ENCODE results near the gene SUN5. TPM values are rescaled to one million over a fixed set of nuclear protein-coding genes. Genes with fewer than 3 reads are reported as not detected.

Gene SUN5
- total RNA-seq, 1 experiment from 2014 or later, result not detected

GRCh38 chr20:32943490-32944052 is 60.7 kb downstream of the SUN5 start:
- Mint-ChIP-seq H3K27me3 (ENCODE audit: low read depth) (peaks cover 79% of the 10 kb centered on the region), H3K9me3 (no peaks in the 10 kb centered on the region; a peak in 1 of 5 replicates), H3K27ac (no peak overlapping the region), H3K4me1 (no peaks in the 10 kb centered on the region), H3K36me3 (ENCODE audit: insufficient read depth in 1 of 3, low read depth in 3 of 3) (no peaks in the 10 kb centered on the region), H3K4me3 (no peak overlapping the region)
- H4K5ac ChIP-seq (ENCODE audit: insufficient read length, low read depth, low read length), result no peak overlapping the region
- no peak overlapping the region for H3K4ac ChIP-seq (ENCODE audit: low read depth, low read length)
- no peak overlapping the region for H3K18ac ChIP-seq (ENCODE audit: insufficient read length, low read depth, low read length)
- WGBS (ENCODE audit: extremely low coverage, insufficient read length, low lambda C conversion rate), result 100% methylated on average over 1 of the region's 7 CpGs
- no peaks in the 10 kb centered on the region for H3K79me2 ChIP-seq (ENCODE audit: insufficient read depth, low read length)
- no peak overlapping the region for H3K23ac ChIP-seq (ENCODE audit: insufficient read length, low read depth, low read length)
- no peak overlapping the region for H2AFZ ChIP-seq (ENCODE audit: low read length)
- H3K4me2 ChIP-seq (ENCODE audit: insufficient read depth, insufficient read length, low read length), result no peak overlapping the region
- H3K27ac ChIP-seq (ENCODE audit: insufficient read length, low read depth, low read length), result no peak overlapping the region
- H3K56ac ChIP-seq (ENCODE audit: insufficient read length, low read depth, low read length), result no peak overlapping the region
- no peak overlapping the region for H4K8ac ChIP-seq (replicated peaks; ENCODE audit: insufficient read length, low read depth, low read length)
- no peaks in the 10 kb centered on the region for H3K23me2 ChIP-seq (ENCODE audit: insufficient read length, low read depth, low read length, poor library complexity, severe bottlenecking)
- no peaks in the 10 kb centered on the region for H4K20me1 ChIP-seq (ENCODE audit: control insufficient read depth, insufficient read depth, insufficient read length)
- no peaks in the 10 kb centered on the region for H3K9me3 ChIP-seq (ENCODE audit: control insufficient read depth, low read depth, low read length)
- no peaks in the 10 kb centered on the region for H3K27me3 ChIP-seq (ENCODE audit: insufficient read depth, low read length)
- H3K9ac ChIP-seq (ENCODE audit: extremely low read depth, insufficient read length, low read length), result no peak overlapping the region
- no peak overlapping the region for H2BK12ac ChIP-seq (ENCODE audit: insufficient read length, low read depth, low read length)
- no peaks in the 10 kb centered on the region; the same call in 1 of the 2 replicates for H3K4me1 ChIP-seq (ENCODE audit: insufficient read depth, low read length)
- no peak for DNase-seq
- 0 out of 3 replicates have a peak, but pooled peaks have one; percentile 21 for TF ChIP-seq CTCF (conservative IDR thresholded peaks at IDR 0.05)
- no peak overlapping the region for H4K91ac ChIP-seq (ENCODE audit: insufficient read length, low read depth, low read length)
- H3T11ph ChIP-seq (ENCODE audit: low read length), result no peak overlapping the region
- H3K79me1 ChIP-seq (ENCODE audit: insufficient read depth, low read depth, low read length, poor library complexity, severe bottlenecking), result no peaks in the 10 kb centered on the region
- no peak overlapping the region for H2BK120ac ChIP-seq (ENCODE audit: low read depth, low read length, poor library complexity, severe bottlenecking)
- peak overlapping the region; percentile 28; the same call in 1 of the 2 replicates for H3K14ac ChIP-seq (ENCODE audit: insufficient read depth, low read length)
- no peak overlapping the region for H2BK20ac ChIP-seq (ENCODE audit: low read depth, low read length, poor library complexity, severe bottlenecking)
- H2BK5ac ChIP-seq (ENCODE audit: insufficient read length, low read length), result no peak overlapping the region
- H2AK5ac ChIP-seq (ENCODE audit: insufficient read length, low read length), result no peak overlapping the region
- no peak overlapping the region for H2BK15ac ChIP-seq (ENCODE audit: low read depth, low read length)
